Activated naive CD8-positive, alpha-beta T cell treated with anti-CD3 and anti-CD28 coated beads for 36 hours (primary cell): ENCODE results near the gene BRMS1L. TPM values are rescaled to one million over a fixed set of nuclear protein-coding genes. Genes with fewer than 3 reads are reported as not detected.
"Not testable (repeated sequence)": the region's sequence is repeated elsewhere in the genome, so short reads cannot be mapped to it uniquely, and the experiment has no call there.

Source experiments
- DNase-seq: peaks from one replicate; pipeline ENCODE4 v3.0.0; 2021
- H3K27ac Mint-ChIP-seq: one replicate; pipeline ENCODE4 v1.8.0; 2022; ENCODE audit warnings: mild to moderate bottlenecking, moderate library complexity, mixed read lengths
- H3K27me3 Mint-ChIP-seq: one replicate; pipeline ENCODE4 v1.8.0; 2022; ENCODE audit warnings: mild to moderate bottlenecking, mixed read lengths
- H3K36me3 Mint-ChIP-seq: one replicate; pipeline ENCODE4 v1.8.0; 2021; ENCODE audit warnings: mild to moderate bottlenecking, mixed read lengths
- H3K4me1 Mint-ChIP-seq: one replicate; pipeline ENCODE4 v1.8.0; 2021; ENCODE audit warnings: mixed read lengths
- H3K4me3 Mint-ChIP-seq: one replicate; pipeline ENCODE4 v1.8.0; 2022; ENCODE audit warnings: mild to moderate bottlenecking, moderate library complexity, mixed read lengths
- H3K9me3 Mint-ChIP-seq: one replicate; pipeline ENCODE4 v1.8.0; 2022; ENCODE audit warnings: mixed read lengths
- total RNA-seq, 2 experiments: library from RNA; stranded (reverse); gene quantifications; one replicate each; pipeline ENCODE4 v1.2.3, GENCODE V29; 2021

The BRMS1L gene, protein sequence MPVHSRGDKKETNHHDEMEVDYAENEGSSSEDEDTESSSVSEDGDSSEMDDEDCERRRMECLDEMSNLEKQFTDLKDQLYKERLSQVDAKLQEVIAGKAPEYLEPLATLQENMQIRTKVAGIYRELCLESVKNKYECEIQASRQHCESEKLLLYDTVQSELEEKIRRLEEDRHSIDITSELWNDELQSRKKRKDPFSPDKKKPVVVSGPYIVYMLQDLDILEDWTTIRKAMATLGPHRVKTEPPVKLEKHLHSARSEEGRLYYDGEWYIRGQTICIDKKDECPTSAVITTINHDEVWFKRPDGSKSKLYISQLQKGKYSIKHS
- total RNA-seq = 1 to 10 TPM; 8.3 to 8.8 TPM

DNA sequence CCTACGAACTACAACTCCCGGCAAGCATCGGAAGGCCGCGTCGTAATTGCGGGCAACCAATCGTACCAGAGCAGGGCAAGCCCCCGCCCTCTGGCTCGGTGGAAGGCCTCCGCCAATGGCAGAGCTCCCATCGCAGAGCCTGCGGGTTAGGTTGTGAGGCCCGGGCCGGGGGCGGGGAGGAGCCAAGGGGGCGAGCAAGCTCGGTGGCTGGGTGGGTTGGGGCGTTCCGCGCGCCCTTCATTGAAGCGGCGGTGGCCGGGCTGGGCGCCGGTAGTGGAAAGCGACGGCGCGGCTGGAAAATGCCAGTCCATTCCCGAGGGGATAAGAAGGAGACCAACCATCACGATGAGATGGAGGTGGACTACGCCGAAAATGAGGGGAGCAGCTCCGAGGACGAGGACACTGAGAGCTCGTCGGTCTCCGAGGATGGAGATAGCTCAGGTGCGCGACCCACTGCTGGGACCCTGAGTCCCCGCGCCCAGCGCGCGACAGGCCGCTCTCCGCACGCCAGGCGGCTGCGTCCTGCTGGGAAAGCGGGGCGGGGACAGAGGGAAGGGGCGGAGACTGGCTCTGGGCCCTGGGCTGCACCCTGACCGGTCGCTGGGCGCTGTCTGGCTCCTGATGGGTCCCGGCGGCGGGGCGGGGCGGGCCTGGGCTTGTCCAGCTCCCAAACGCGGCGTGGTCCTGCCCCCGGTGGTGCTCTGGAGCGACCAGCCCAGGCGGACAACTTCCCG lies at the start of gene BRMS1L:
Gene BRMS1L, plus strand, starts transcription at position 121 of the 734 bp plus-strand sequence. Its CDS starts 179 bp downstream, at position 300.
- no peaks in the 10 kb centered on the region for H3K27me3 Mint-ChIP-seq
- H3K27ac Mint-ChIP-seq = peak within 1 kb of the TSS; percentile 90
- peak; percentile 99 for DNase-seq
- peak within 1 kb of the TSS; percentile 84 for H3K4me3 Mint-ChIP-seq
- H3K9me3 Mint-ChIP-seq = no peaks in the 10 kb centered on the region
- peaks cover 21% of the 10 kb centered on the region for H3K4me1 Mint-ChIP-seq
- H3K36me3 Mint-ChIP-seq = peaks cover 6% of the 10 kb centered on the region

DNA sequence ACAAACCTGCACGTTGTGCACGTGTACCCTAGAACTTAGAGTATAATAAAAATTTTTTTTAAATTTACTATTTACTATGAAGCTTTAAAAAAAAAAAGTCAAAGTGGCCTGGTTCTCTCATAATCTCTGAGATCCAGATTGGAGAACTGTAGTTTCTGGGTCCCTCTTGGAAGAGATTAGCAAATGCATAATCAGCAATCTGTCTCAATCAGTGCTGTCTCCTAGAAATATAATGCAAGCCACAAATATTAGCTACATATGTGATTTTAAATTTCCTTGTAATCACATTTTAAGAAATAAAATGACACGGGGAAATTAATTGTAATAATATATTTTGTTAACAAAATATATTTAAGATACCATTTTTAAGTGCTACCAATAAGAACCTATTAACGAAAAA lies 49.3 kb upstream of the BRMS1L start:
- no peak for DNase-seq
- Mint-ChIP-seq H3K4me3 (no peak overlapping the region), H3K36me3 (peaks cover 20% of the 10 kb centered on the region), H3K27me3 (no peaks in the 10 kb centered on the region), H3K27ac (no peak overlapping the region), H3K9me3 (peaks cover 15% of the 10 kb centered on the region), H3K4me1 (peaks cover 8% of the 10 kb centered on the region)

DNA sequence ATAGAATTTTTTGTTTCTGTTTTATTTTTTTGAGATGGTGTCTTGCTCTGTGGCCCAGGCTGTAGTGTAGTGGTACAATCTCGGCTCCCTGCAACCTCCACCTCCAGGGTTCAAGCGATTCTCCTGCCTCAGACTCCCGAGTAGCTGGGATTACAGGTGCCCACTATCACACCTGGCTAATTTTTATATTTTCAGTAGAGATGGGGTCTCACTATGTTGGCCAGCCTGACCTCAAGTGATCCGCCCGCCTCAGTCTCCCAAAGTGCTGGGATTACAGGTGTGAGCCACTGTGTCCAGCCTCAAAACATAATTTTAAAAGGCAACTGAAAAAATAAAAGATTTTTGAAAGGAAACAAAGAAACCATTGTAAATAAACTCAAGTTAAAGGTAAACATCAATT lies 48.6 kb upstream of the BRMS1L start:
- H3K27me3 Mint-ChIP-seq, DNase-seq, H3K4me1 Mint-ChIP-seq, H3K27ac Mint-ChIP-seq, H3K4me3 Mint-ChIP-seq: not testable (repeated sequence)
- peaks cover 17% of the 10 kb centered on the region for H3K9me3 Mint-ChIP-seq
- peaks cover 22% of the 10 kb centered on the region for H3K36me3 Mint-ChIP-seq

DNA sequence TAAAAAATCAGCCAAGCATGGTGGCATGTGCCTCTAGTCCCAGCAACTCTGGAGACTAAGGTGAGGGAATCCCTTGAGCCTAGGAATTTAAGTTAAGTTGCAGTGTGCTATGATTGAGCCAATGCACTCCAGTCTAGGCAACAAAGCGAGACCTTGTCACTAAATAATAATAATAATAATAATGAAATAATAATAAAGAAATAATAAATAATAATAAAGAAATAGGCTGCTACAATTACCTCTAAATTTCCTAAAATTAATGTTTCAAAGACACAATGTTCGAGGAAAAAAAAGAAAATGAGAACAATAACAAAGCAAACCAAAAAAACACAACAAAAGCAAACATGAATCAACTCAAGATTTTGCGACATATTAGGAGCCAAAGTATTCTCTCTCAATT lies 46.8 kb upstream of the BRMS1L start:
- H3K27me3 Mint-ChIP-seq = no peaks in the 10 kb centered on the region
- peaks cover 23% of the 10 kb centered on the region for H3K36me3 Mint-ChIP-seq

DNA sequence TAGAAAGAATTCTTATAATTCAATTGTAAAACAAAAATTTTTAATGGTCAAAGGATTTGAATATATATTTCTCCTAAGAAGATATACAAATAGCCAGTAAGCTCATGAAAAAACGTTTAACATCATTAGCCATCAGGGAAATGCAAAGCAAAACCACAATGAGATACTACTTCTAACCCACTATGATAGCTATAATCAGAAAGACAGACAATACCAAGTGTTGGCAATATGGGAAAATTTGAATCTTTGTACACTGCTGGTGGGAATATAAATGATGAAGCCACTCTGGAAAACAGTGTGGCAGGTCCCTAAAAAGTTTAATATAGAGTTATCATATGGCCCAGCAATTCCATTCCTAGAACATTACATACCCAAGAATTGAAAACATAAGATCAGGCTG lies 42.4 kb upstream of the BRMS1L start:
- peaks cover 30% of the 10 kb centered on the region for H3K36me3 Mint-ChIP-seq

More for the DNA sequence above, 46.8 kb upstream of the BRMS1L start:
- DNase-seq = no peak
- Mint-ChIP-seq H3K4me1 (peaks cover 15% of the 10 kb centered on the region), H3K9me3 (peaks cover 19% of the 10 kb centered on the region), H3K4me3 (no peak overlapping the region), H3K27ac (no peak overlapping the region)

DNA sequence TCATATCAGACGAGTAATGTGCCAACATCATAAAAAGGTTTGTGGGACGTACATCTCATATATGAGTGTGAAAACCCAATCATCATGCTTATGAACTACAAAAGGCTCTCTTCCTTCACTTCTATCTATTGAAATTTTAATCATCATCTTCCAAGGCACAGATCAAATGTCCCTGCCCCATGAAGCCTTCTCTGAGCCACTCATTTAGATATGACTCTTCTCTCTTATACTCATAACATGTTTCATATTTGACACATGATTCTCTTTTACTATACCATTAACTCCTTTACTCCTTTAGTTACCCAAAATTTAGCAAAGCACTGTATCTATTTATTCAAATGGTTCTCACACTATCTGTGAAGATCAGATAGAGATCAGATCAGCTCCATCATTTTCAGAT lies 39.3 kb upstream of the BRMS1L start:
- Mint-ChIP-seq H3K27me3 (no peaks in the 10 kb centered on the region), H3K4me1 (peaks cover 34% of the 10 kb centered on the region), H3K4me3 (no peak overlapping the region)

More for the DNA sequence above, 42.4 kb upstream of the BRMS1L start:
- no peak overlapping the region for H3K4me3 Mint-ChIP-seq
- no peak overlapping the region for H3K27ac Mint-ChIP-seq
- H3K9me3 Mint-ChIP-seq = peaks cover 19% of the 10 kb centered on the region
- H3K4me1 Mint-ChIP-seq = peaks cover 22% of the 10 kb centered on the region
- H3K27me3 Mint-ChIP-seq = no peaks in the 10 kb centered on the region
- DNase-seq = no peak

DNA sequence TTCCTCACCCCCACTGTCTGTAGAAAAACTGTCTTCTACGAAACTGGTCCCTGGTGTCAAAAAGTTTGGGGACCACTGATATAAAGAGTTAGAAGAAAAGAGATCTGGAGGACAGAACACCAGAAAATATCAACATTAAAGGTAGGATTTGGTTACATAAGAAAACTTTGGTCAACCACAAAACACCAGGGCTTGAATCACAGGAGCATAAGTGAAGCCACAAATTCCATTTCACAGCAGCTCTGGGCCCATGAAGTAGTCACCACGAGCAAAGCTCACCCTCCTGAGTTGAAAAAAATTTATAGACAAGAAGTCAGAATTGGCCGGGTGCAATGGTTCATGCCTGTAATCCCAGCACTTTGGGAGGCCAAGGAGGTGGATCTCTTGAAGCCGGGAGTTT lies 36.5 kb upstream of the BRMS1L start:
- peak; percentile 8 for DNase-seq
- Mint-ChIP-seq H3K27ac (no peak overlapping the region), H3K27me3 (no peaks in the 10 kb centered on the region), H3K9me3 (no peaks in the 10 kb centered on the region), H3K36me3 (peaks cover 23% of the 10 kb centered on the region), H3K4me3 (no peak overlapping the region), H3K4me1 (peaks cover 26% of the 10 kb centered on the region)

More for the DNA sequence above, 39.3 kb upstream of the BRMS1L start:
- Mint-ChIP-seq H3K9me3 (peaks cover 3% of the 10 kb centered on the region), H3K27ac (no peak overlapping the region), H3K36me3 (peaks cover 26% of the 10 kb centered on the region)
- DNase-seq = no peak

DNA sequence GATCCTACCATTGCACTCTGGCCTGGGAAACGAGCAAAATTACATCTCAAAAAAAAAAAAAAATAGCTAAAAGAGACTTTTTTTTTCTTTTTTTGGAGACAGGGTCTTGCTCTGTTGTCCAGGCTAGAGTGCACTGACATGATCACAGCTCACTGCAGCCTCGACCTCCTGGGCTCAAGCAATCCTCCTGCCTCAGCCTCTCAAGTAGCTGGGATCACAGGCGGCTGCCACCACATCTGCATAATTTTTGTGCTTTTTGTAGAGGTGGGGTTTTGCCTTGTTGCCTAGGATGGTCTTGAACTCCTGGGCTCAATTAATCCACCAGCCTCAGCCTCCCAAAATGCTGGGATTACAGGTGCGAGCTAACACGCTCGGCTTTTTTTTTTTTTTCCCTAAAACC lies 28.3 kb upstream of the BRMS1L start:
- Mint-ChIP-seq H3K27ac (no peak overlapping the region), H3K27me3 (no peaks in the 10 kb centered on the region), H3K36me3 (peaks cover 18% of the 10 kb centered on the region), H3K4me1 (peaks cover 36% of the 10 kb centered on the region), H3K9me3 (no peaks in the 10 kb centered on the region), H3K4me3 (no peak overlapping the region)
- DNase-seq = no peak

DNA sequence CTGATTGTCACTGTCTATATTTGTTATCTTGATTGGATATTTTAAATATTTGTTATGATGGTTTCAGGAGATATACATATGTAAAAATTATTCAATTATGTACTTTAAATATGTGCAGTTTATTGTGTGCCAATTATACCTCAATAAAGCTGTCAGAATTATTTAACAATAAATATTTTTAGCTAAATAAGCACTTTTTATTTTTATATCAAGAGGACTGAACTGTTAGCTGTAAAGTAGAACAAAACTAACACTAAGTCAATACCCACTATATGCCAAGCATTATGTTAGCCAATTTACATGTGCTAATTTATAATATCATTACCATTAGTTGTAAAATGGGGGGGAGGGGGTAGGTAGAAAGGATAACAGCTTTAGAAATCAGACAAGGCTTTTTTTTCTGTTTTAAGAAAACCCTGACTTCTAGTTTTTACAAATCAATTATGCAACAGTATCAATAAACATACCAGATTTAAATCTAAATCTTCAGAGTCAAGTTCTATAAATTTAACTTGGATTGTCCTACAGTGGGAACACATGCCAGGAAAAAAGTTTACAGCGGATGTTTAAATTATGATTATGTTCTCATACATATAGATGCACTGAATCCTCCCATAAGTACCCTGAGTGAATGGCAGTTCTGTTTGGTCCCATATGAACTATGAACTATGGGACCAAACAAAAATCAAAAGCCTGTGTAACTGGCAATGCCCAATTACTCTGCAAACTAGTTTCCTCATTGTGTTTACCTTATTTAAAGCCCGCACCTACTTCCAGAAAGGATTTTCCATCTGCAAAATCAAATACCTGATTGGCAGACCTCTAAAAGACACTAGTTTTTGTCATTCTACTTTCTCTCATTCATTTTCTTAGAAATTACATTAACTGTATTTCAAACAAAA lies 19.9 kb upstream of the BRMS1L start:
- DNase-seq = no peak
- Mint-ChIP-seq H3K36me3 (peaks cover 15% of the 10 kb centered on the region), H3K4me1 (peaks cover 36% of the 10 kb centered on the region), H3K27ac (no peak overlapping the region), H3K4me3 (no peak overlapping the region), H3K27me3 (no peaks in the 10 kb centered on the region), H3K9me3 (no peaks in the 10 kb centered on the region)

DNA sequence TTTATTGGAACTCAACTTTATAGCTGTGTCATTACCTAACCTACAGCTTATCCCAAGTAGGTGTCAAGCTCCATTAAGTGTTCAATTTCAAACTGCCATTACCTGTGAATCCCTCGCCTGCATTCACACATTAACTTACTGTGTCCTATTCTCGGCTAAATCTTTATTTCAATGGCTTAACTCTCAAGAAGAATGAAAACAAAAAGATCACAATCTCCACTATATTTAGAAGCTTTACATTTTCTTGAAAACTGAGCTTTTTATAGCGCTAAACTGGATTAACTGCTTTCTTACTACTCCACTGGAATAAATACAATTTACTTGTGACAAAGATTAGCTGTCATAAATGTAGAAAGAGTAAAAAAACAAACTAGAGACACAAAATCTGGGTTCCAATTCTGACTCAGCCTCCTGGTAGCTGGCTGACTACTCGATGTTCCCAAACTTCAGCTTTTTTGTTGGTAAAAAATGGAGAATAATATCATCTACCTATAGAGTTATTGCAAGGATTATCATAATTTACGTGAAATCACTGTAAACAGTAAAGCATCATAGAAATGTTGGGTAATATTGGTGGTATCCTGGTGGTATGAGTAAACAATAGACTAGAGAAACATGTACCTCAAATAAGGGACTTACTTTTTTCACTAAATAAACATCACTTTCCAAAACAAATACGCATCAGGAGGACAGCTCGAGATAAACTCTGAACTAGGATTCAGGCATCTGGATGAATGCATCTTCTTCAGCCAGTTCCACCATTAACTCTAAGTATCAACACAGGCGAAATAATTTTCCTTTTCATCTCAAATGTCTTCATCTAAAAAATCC lies 18.8 kb upstream of the BRMS1L start:
- Mint-ChIP-seq H3K27me3 (no peaks in the 10 kb centered on the region), H3K36me3 (peaks cover 14% of the 10 kb centered on the region), H3K4me1 (peaks cover 30% of the 10 kb centered on the region), H3K4me3 (peak overlapping the region; percentile 77), H3K9me3 (no peaks in the 10 kb centered on the region), H3K27ac (no peak overlapping the region)
- no peak for DNase-seq

DNA sequence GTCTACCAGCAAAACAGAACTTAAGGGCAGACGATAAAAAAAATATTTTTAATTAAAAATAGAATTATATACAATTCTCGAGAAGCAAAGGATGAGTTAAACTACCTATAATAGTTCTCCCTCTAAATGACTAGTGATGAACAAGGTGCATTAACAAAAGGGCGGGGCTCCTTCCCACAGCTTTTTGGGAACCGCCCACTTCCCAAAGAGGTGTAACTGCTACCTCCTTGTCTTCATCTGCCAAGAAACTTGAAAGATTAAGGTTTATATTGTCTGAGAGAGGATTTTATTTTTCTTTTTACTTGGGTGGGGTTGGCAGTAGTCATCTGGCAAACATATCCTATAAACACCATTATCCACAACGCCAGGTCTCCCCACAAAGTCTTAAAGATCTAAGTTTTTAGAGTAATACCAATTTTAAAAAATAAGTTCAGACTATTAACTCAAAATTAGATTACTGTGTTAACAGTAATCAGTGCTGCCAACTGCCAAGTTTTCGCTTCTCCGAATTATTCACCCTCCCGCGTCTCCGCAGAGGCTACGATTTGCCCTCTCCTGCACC lies 18.0 kb upstream of the BRMS1L start:
- Mint-ChIP-seq H3K9me3 (no peaks in the 10 kb centered on the region), H3K27me3 (no peaks in the 10 kb centered on the region), H3K27ac (peak overlapping the region; percentile 98), H3K36me3 (peaks cover 9% of the 10 kb centered on the region), H3K4me1 (peaks cover 25% of the 10 kb centered on the region), H3K4me3 (peak overlapping the region; percentile 99)
- DNase-seq = peak; percentile 23

DNA sequence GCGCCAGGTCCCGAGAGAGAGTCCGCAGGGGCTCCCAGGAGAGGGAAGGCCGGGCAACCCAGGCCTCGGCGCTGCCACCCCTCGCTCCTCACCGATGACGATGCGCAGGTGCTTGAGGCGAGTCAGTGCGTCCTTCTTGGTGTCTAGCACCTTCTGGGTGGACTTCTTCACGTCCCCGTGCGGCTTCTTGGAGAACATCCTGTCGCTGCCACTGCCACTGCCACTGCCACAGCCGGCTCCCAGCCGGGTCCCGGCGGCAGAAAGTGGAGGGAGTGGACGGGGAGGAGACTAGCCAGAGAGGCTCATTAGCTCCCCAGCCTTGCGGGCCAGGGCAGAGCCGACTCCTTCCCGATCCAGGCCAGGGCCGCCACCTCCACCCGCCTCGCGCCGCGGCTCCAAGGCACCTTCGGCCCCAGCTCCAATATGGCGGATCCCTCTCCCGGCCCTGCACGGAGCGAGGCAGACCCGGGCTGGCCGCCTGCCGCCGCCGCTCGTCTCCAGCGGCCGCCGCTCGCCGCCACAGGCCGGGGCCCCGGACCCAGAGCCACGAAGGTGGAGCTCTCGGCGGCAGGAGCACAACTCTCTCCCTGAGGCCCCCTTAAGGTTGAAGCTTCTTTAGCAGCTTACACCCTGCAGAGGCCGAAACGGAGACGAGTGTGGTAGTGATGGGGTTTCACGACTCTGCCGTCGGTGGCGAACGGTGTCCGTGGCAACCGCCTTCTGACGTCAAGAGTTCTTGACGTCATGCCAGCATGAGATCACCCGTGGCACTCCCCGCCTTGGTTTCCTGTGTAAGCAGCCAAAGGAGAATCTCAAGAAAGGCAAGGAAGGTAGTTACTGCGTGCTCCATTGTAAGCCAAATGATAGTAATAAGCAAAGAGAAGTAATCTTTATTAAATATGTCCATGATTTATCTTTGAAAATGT lies 17.2 kb upstream of the BRMS1L start, which contains the start of gene RALGAPA1:
Gene RALGAPA1, minus strand, starts transcription at position 658 of the 926 bp plus-strand sequence. Its CDS starts 460 bp downstream, at position 198.
- peak within 1 kb of the TSS; percentile 99 for H3K4me3 Mint-ChIP-seq
- not testable (repeated sequence) for H3K9me3 Mint-ChIP-seq, H3K36me3 Mint-ChIP-seq, H3K27me3 Mint-ChIP-seq
- H3K27ac Mint-ChIP-seq = peak within 1 kb of the TSS; percentile 98
- peaks cover 25% of the 10 kb centered on the region for H3K4me1 Mint-ChIP-seq
- peak; percentile 89 for DNase-seq

DNA sequence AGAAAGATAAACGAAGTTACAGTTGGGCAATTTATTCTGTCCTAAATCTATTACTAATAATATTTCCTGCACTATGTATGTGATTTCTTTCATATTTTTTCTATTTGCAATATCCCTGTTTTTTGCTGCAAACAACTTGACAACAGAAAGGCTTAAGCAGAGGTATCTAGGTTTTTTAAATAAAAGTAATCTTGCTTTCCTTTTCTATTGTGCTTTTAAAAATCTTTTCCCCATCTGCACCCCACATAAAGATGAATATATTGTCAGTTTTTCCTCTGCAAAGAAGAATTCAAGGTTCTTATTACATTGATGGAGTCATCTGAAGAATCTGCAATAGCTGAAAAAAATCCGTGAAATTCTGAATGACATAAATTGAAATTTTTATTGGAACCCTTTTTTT lies 16.5 kb upstream of the BRMS1L start:
- no peak overlapping the region for H3K27ac Mint-ChIP-seq
- peak overlapping the region; percentile 62 for H3K4me3 Mint-ChIP-seq
- no peak for DNase-seq

More for the DNA sequence above, 16.5 kb upstream of the BRMS1L start:
- Mint-ChIP-seq H3K9me3 (no peaks in the 10 kb centered on the region), H3K27me3 (no peaks in the 10 kb centered on the region), H3K4me1 (peaks cover 26% of the 10 kb centered on the region), H3K36me3 (peaks cover 3% of the 10 kb centered on the region)
